Measurements from ENCODE around the gene TRIM32. TPM values are rescaled to one million over a fixed set of nuclear protein-coding genes. Genes with fewer than 3 reads are reported as not detected.

TRIM32 gene
- total RNA-seq, 1 experiment from 2014 or later, result 23.2 TPM

DNA sequence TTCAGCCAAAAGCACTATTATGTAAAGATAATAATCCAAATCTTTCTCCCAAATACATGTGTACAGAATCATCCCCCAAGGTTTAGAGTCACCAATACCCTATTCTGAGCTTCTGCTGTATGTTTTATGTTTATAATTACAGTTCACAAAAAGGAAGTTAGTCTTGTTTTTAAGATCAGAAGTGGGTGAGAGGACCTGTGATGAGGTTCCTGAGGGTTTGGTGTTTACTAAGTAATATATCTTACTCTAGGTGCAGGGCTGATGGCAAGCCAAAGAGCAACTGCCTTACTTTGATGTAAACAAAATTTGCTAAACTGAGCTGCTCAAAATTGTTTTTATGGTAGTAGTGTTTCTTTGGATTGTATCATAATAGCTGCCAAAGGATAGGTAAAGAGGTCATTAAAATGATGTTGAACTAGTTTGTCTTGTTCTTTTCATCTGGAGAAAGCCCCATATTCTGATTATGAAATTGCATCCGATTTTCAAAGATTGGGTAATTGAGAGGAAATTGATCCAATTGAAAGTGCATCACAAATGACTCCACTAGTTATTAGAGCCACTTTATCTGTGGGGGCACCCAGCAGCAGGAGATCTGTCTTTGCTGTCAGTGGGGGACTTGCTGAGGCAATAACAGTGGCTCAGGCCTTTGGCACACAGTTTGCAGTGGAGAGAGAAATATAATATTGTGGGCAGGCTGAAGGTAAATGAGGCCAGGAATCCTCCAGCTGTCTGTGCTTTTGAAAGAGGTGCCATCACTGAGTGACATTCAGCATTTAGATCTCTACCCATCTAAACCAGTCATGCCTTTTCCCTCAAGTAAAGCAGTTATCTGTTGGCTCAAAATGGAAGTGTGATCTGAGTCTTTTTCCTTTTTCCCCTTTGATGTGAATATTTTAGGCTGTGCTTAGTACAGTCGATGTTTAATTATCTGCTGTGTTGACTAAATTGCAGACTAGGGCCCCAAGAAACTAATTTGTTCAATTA, 14.1 kb downstream of the TRIM32 start:
- Histone ChIP-seq H3K9me3 (ENCODE audit: control insufficient read depth in 1 of 2, insufficient read depth in 1 of 2, low read depth in 1 of 2, low read length in 2 of 2) (no peaks in the 10 kb centered on the region), H3K27me3 (ENCODE audit: insufficient read depth, low read length) (no peaks in the 10 kb centered on the region), H3K9ac (ENCODE audit: low read length) (no peak overlapping the region), H2AFZ (ENCODE audit: low read depth, low read length, poor library complexity, severe bottlenecking) (no peak overlapping the region), H3K9me2 (ENCODE audit: insufficient read depth) (no peaks in the 10 kb centered on the region; the same call in 1 of the 2 replicates), H4K20me1 (ENCODE audit: insufficient read depth) (0 out of 2 replicates have a peak, but pooled peaks cover 8% of the 10 kb centered on the region), H3K4me1 (ENCODE audit: control insufficient read depth in 1 of 2, insufficient read depth in 2 of 2, low read length in 2 of 2) (no peaks in the 10 kb centered on the region), H3K36me3 (ENCODE audit: control insufficient read depth in 1 of 2, insufficient read depth in 2 of 2, low read length in 2 of 2) (peaks cover 15 to 32% of the 10 kb centered on the region in 2 experiments; a peak in 3 of 4 replicates), H3K79me2 (ENCODE audit: insufficient read depth, low read length) (peaks cover 7% of the 10 kb centered on the region), H3K4me3 (replicated peaks in 1 of 2; ENCODE audit: low read depth in 1 of 2, low read length in 2 of 2) (no peak overlapping the region), H3K4me2 (ENCODE audit: low read length) (no peak overlapping the region), H3K27ac (ENCODE audit: low read depth, low read length) (no peak overlapping the region)
- CTCF ChIA-PET, result no interaction called here
- no TSS peak for BruUV-seq (replicated peaks)
- POLR2A ChIA-PET, result no interaction called here
- TF ChIP-seq EZH2 (IDR thresholded peaks at IDR 0.05) (no peak), CTCF (IDR thresholded peaks at IDR 0.05 in 2 of 3, conservative IDR thresholded peaks at IDR 0.05 in 1 of 3; ENCODE audit: borderline replicate concordance in 1 of 3, insufficient read depth in 1 of 3, low read depth in 2 of 3, low read length in 2 of 3) (no peak), EGR1 (IDR thresholded peaks at IDR 0.05; ENCODE audit: low read depth) (no peak), ATF3 (IDR thresholded peaks at IDR 0.05) (no peak), ZNF274 (IDR thresholded peaks at IDR 0.05; ENCODE audit: low read depth, low read length) (no peak), RAD21 (IDR thresholded peaks at IDR 0.05; ENCODE audit: low read depth) (no peak)
- no peak for DNase-seq (ENCODE audit: low read depth, low spot score)
- intact Hi-C loops (cut with micrococcal nuclease), result no loop called here
- no peak for ATAC-seq
- RAD21 ChIA-PET (ENCODE audit: low non-redundant PET in 1 of 2, low total read pairs in 2 of 2, uncharacterized antibody in 2 of 2, unreplicated experiment in 2 of 2), result no interaction called here
